DND-41 (cell line): ENCODE data around the gene EVA1C.

ENCODE experiments used
- ATAC-seq: fragments of 200-7000 bp; cut with Tn5 transposase; 3 replicates; pipeline ENCODE4 v1.9.1; 2021; ENCODE audit warnings: low read depth; ENCODE audit not compliant: insufficient read depth
- DNase-seq: peaks from one replicate; pipeline ENCODE4 v3.0.0-alpha.2; 2020
- H2AFZ ChIP-seq: 2 replicates; pipeline ENCODE4 v1.6.0; 2012; ENCODE audit warnings: low read depth, low read length
- H3K27ac ChIP-seq: 2 replicates; pipeline ENCODE4 v1.5.1; 2012; ENCODE audit warnings: low read length, inconsistent platforms
- H3K27me3 ChIP-seq: fragments of 200-600 bp; sonication (generic); 2 replicates; pipeline ENCODE4 v1.6.0; 2012; ENCODE audit warnings: low read length, mild to moderate bottlenecking, inconsistent platforms; ENCODE audit not compliant: insufficient read depth, poor library complexity
- H3K36me3 ChIP-seq: 2 replicates; pipeline ENCODE4 v1.5.1; 2012; ENCODE audit warnings: low read length, inconsistent platforms; ENCODE audit not compliant: insufficient read depth
- H3K4me1 ChIP-seq: 2 replicates; pipeline ENCODE4 v1.5.1; 2012; ENCODE audit warnings: mild to moderate bottlenecking, low read length; ENCODE audit not compliant: insufficient read depth
- H3K4me2 ChIP-seq: 2 replicates; pipeline ENCODE4 v1.6.0; 2012; ENCODE audit warnings: mild to moderate bottlenecking, moderate library complexity, low read length, inconsistent platforms; ENCODE audit not compliant: insufficient read depth
- H3K4me3 ChIP-seq, 2 experiments: fragments of 200-600 bp in 1 of 2; shearing (Covaris generic) in 1 of 2; 2 replicates each; pipeline ENCODE4 v1.5.1; 2012 to 2016; ENCODE audit warnings: inconsistent platforms in 2 of 2, low read length in 2 of 2, mild to moderate bottlenecking in 2 of 2, low read depth in 1 of 2, moderate library complexity in 1 of 2
- H3K79me2 ChIP-seq: 2 replicates; pipeline ENCODE4 v1.6.0; 2012; ENCODE audit warnings: low read length, inconsistent platforms; ENCODE audit not compliant: insufficient read depth
- H3K9ac ChIP-seq: 2 replicates; pipeline ENCODE4 v1.6.0; 2012; ENCODE audit warnings: low read depth, mild to moderate bottlenecking, inconsistent platforms, low read length, moderate library complexity
- H3K9me3 ChIP-seq: 2 replicates; pipeline ENCODE4 v1.5.1; 2012; ENCODE audit warnings: low read length, moderate library complexity, mild to moderate bottlenecking, inconsistent platforms; ENCODE audit not compliant: insufficient read depth, severe bottlenecking
- H4K20me1 ChIP-seq: 2 replicates; pipeline ENCODE4 v1.6.0; 2012; ENCODE audit warnings: low read length; ENCODE audit not compliant: insufficient read depth
- EZH2 ChIP-seq: IDR thresholded peaks from 3 replicates; pipeline ENCODE4 v1.6.1; 2012; ENCODE audit warnings: borderline replicate concordance, low read depth, mild to moderate bottlenecking, moderate library complexity, low read length, inconsistent platforms; ENCODE audit not compliant: severe bottlenecking
- TF ChIP-seq, protein P1 (sequence below): IDR thresholded peaks from 2 replicates; pipeline ENCODE4 v1.5.1; 2012; ENCODE audit warnings: borderline replicate concordance, low read length, moderate library complexity, mild to moderate bottlenecking; ENCODE audit not compliant: poor library complexity, severe bottlenecking; ENCODE audit errors: extremely low read depth

The EVA1C gene

DNA sequence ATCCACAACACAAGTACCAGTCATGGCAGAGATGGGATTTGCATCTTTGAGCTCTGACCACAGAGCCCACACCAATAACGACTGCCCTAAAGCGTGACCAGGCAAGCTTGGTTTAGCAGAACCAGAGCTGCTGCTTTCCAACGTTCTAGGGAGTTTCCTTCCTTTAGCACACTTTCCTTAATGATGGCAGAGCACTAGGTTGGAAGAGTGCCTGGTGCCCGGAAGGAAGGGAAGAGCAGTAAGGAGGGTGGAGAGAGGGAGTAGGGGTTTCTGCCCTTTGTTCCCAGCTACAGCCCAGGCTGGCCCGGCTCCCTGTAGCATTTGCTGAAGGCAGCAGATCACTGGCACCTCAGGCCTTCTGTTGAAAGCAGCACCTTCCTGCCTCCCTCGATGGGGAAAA is 6.1 kb upstream of the EVA1C start:
- no peaks in the 10 kb centered on the region for H3K9me3 ChIP-seq
- H2AFZ ChIP-seq, result no peak overlapping the region
- DNase-seq, result no peak
- H3K4me1 ChIP-seq, result no peaks in the 10 kb centered on the region
- H3K4me2 ChIP-seq, result no peak overlapping the region
- H3K79me2 ChIP-seq, result no peaks in the 10 kb centered on the region
- no peak for TF ChIP-seq EZH2
- TF ChIP-seq, protein P1, sequence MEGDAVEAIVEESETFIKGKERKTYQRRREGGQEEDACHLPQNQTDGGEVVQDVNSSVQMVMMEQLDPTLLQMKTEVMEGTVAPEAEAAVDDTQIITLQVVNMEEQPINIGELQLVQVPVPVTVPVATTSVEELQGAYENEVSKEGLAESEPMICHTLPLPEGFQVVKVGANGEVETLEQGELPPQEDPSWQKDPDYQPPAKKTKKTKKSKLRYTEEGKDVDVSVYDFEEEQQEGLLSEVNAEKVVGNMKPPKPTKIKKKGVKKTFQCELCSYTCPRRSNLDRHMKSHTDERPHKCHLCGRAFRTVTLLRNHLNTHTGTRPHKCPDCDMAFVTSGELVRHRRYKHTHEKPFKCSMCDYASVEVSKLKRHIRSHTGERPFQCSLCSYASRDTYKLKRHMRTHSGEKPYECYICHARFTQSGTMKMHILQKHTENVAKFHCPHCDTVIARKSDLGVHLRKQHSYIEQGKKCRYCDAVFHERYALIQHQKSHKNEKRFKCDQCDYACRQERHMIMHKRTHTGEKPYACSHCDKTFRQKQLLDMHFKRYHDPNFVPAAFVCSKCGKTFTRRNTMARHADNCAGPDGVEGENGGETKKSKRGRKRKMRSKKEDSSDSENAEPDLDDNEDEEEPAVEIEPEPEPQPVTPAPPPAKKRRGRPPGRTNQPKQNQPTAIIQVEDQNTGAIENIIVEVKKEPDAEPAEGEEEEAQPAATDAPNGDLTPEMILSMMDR, result no peak
- peaks cover 5% of the 10 kb centered on the region for H3K27me3 ChIP-seq
- no peaks in the 10 kb centered on the region for H3K36me3 ChIP-seq
- H4K20me1 ChIP-seq, result no peaks in the 10 kb centered on the region
- H3K9ac ChIP-seq, result no peak overlapping the region
- H3K27ac ChIP-seq, result no peak overlapping the region
- ATAC-seq, result no peak
- H3K4me3 ChIP-seq, result no peak overlapping the region

DNA sequence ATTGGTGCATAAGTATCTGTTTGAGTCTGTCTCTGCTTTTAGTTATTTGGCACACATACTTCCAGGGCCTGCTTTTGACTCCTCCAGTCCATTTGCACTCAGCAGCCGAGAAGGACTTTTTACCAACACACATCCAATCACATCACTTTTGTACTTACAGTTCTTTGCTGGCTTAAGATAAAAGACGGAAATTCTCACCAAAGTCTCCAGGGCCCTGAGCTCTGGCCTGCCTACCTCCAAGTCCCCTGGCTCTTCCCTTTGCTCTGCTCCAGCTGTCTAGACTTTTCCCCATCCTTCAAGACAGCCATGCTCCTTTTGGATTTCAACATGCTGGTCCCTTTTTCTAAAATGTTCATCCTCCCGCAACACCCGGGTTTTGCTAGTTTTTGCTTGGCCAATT is 2.2 kb upstream of the EVA1C start:
- no peak overlapping the region for H2AFZ ChIP-seq
- no peaks in the 10 kb centered on the region for H3K4me1 ChIP-seq
- H3K27me3 ChIP-seq, result peaks cover 5% of the 10 kb centered on the region
- no peak overlapping the region for H3K4me3 ChIP-seq
- ATAC-seq (no peak), DNase-seq (no peak)
- no peaks in the 10 kb centered on the region for H3K36me3 ChIP-seq
- H3K27ac ChIP-seq, result no peak overlapping the region
- H3K79me2 ChIP-seq, result no peaks in the 10 kb centered on the region
- H4K20me1 ChIP-seq, result no peaks in the 10 kb centered on the region
- no peak for TF ChIP-seq EZH2
- TF ChIP-seq, protein P1, result no peak
- H3K9ac ChIP-seq, result no peak overlapping the region
- H3K4me2 ChIP-seq, result no peak overlapping the region
- H3K9me3 ChIP-seq, result no peaks in the 10 kb centered on the region

DNA sequence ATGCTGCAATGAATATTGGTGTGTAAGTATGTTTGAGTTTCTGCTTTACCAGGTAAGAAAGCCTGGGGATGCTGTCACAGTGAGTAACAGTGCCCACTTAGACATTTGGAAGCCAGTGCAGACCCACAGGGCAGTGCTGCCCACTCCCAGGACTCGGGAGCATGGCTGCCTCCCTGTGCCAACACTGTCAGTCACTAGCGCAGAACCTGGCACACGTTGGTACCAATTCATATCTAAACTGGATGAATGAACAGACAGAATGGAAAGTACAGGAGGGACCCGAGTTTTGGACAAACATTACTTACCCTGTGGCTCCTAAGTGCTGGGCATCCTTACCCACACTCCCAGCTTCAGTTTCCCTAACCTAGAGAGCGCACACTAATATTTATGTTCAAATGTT is 1.6 kb upstream of the EVA1C start:
- H3K79me2 ChIP-seq, result no peaks in the 10 kb centered on the region
- no peak overlapping the region for H3K27ac ChIP-seq
- ATAC-seq (no peak), DNase-seq (no peak)
- H3K4me1 ChIP-seq, result no peaks in the 10 kb centered on the region
- H3K4me3 ChIP-seq, result no peak overlapping the region
- no peaks in the 10 kb centered on the region for H4K20me1 ChIP-seq
- no peak overlapping the region for H3K4me2 ChIP-seq
- TF ChIP-seq, protein P1, result no peak
- no peak for TF ChIP-seq EZH2
- H3K27me3 ChIP-seq, result peaks cover 5% of the 10 kb centered on the region
- H3K9ac ChIP-seq, result no peak overlapping the region
- H3K36me3 ChIP-seq, result no peaks in the 10 kb centered on the region
- no peaks in the 10 kb centered on the region for H3K9me3 ChIP-seq
- no peak overlapping the region for H2AFZ ChIP-seq
